K562 (cell line): Measurements from ENCODE around the gene SRCAP. TPM values are rescaled to one million over a fixed set of nuclear protein-coding genes. Genes with fewer than 3 reads are reported as not detected.

Experiments
- JUN ChIP-seq, 2 experiments: sonication (generic) in 1 of 2; formaldehyde crosslinking in 1 of 2; IDR thresholded peaks; 2 replicates each; pipeline versions ENCODE4 v1.6.1 to v1.8.0; 2012 to 2022; ENCODE audit warnings: borderline replicate concordance in 2 of 2, mild to moderate bottlenecking in 2 of 2, improper control_type of control experiment in 1 of 2, low read depth in 1 of 2, low read length in 1 of 2, missing genetic modification reagents in 1 of 2
- MYC ChIP-seq, 2 experiments: fragments of 250-450 bp in 1 of 2; sonication (Bioruptor Pico) in 1 of 2; IDR thresholded peaks; 2 replicates each; pipeline versions ENCODE4 v1.5.1 to v1.6.1; 2012 to 2021; ENCODE audit warnings: low read depth in 2 of 2, borderline replicate concordance in 1 of 2, improper control_type of control experiment in 1 of 2, low read length in 1 of 2, mild to moderate bottlenecking in 1 of 2, moderate library complexity in 1 of 2
- NONO ChIP-seq, 2 experiments: fragments of 200-400 bp in 1 of 2; fragments of 450-650 bp in 1 of 2; formaldehyde crosslinking in 1 of 2; IDR thresholded peaks; 2 replicates each; pipeline ENCODE4 v1.6.1; 2017; ENCODE audit warnings: low read depth in 2 of 2, mild to moderate bottlenecking in 2 of 2, moderate library complexity in 2 of 2, low read length in 1 of 2
- POLR2G ChIP-seq: fragments of 200-400 bp; formaldehyde crosslinking; IDR thresholded peaks from 2 replicates; pipeline ENCODE4 v1.6.1; 2017; ENCODE audit warnings: low read depth, mild to moderate bottlenecking, antibody characterized with exemption, low read length, moderate library complexity
- PTRF ChIP-seq: fragments of 450-650 bp; IDR thresholded peaks from 2 replicates; pipeline ENCODE4 v1.6.1; 2016; ENCODE audit warnings: mild to moderate bottlenecking, missing genetic modification characterization, missing compliant biosample characterization
- RBFOX2 ChIP-seq: fragments of 200-400 bp; formaldehyde crosslinking; IDR thresholded peaks from 2 replicates; pipeline ENCODE4 v1.6.1; 2017; ENCODE audit warnings: low read depth, mild to moderate bottlenecking, low read length, moderate library complexity
- SIN3B ChIP-seq: fragments of 450-650 bp; IDR thresholded peaks from 2 replicates; pipeline ENCODE4 v1.6.1; 2017; ENCODE audit warnings: low read depth, mild to moderate bottlenecking, moderate library complexity
- SMAD4 ChIP-seq: fragments of 250-450 bp; sonication (Bioruptor Pico); conservative IDR thresholded peaks from 2 replicates; pipeline ENCODE4 v1.8.0; 2021; ENCODE audit warnings: inconsistent platforms, mild to moderate bottlenecking, moderate library complexity
- ZBTB7A ChIP-seq: IDR thresholded peaks from 2 replicates; pipeline ENCODE4 v1.6.1; 2011; ENCODE audit warnings: low read depth, mild to moderate bottlenecking, low read length, moderate library complexity, borderline replicate concordance; ENCODE audit not compliant: control insufficient read depth
- ZFP36 ChIP-seq: fragments of 150-350 bp; IDR thresholded peaks from 2 replicates; pipeline ENCODE4 v1.6.1; 2018; ENCODE audit warnings: low read length, low read depth; ENCODE audit not compliant: partially characterized antibody
- ZNF24 ChIP-seq: fragments of 450-650 bp; IDR thresholded peaks from 2 replicates; pipeline ENCODE4 v1.6.1; 2016
- ZNF507 ChIP-seq: conservative IDR thresholded peaks from 2 replicates; pipeline ENCODE4 v1.6.1; 2017; ENCODE audit warnings: missing genetic modification characterization, missing compliant biosample characterization
- polyA plus RNA-seq, 8 experiments: library from polyadenylated mRNA; depleted of rRNA in 4 of 8; stranded (reverse) in 5 of 8; unstranded in 3 of 8; fragments of >200 nt; fragmentation: Nextera tagmentation in 2 of 8; fragmentation: Illumina TruSeq in 1 of 8; extraction: Ambion mirVana in 2 of 8; extraction: Trizol in 1 of 8; gene quantifications; 2 replicates each; pipeline versions ENCODE4 v1.2.1 to v1.2.3, GENCODE V29; 2011 to 2014; ENCODE audit warnings: inconsistent platforms in 1 of 8, missing spikeins in 1 of 8
- total RNA-seq, 7 experiments: library from RNA; depleted of rRNA in 6 of 7; stranded (reverse); fragments of >200 nt in 6 of 7; fragmentation: Illumina TruSeq in 2 of 7; extraction: Trizol in 2 of 7; gene quantifications; 2 replicates each; pipeline versions ENCODE4 v1.2.1 to v1.2.3, GENCODE V29; 2011 to 2021; ENCODE audit warnings: low replicate concordance in 1 of 7
- TF ChIP-seq, protein P1 (sequence below): fragments of 200-800 bp; sonication (Bioruptor generic); IDR thresholded peaks from 2 replicates; pipeline ENCODE4 v1.6.1; 2017; ENCODE audit warnings: missing genetic modification characterization, missing compliant biosample characterization
- TF ChIP-seq, protein P2 (sequence below): fragments of 450-650 bp; formaldehyde crosslinking; IDR thresholded peaks from 2 replicates; pipeline ENCODE4 v1.4.0; 2022; ENCODE audit warnings: missing genetic modification characterization
- TF ChIP-seq, protein P3 (sequence below), 3 experiments: fragments of 200-800 bp in 1 of 3; sonication (Bioruptor generic) in 1 of 3; sonication (generic) in 1 of 3; formaldehyde crosslinking in 1 of 3; IDR thresholded peaks; 2 replicates each; pipeline versions ENCODE4 v1.6.1 to v1.8.0; 2016 to 2022; ENCODE audit warnings: mild to moderate bottlenecking in 2 of 3, missing compliant biosample characterization in 2 of 3, missing genetic modification characterization in 2 of 3, missing genetic modification reagents in 1 of 3
- TF ChIP-seq, protein P4 (sequence below): fragments of 200-800 bp; sonication (Bioruptor generic); IDR thresholded peaks from 2 replicates; pipeline ENCODE4 v1.6.1; 2017; ENCODE audit warnings: missing genetic modification characterization, missing compliant biosample characterization
- TF ChIP-seq, protein P5 (sequence below): fragments of 450-650 bp; IDR thresholded peaks from 2 replicates; pipeline ENCODE4 v1.6.1; 2016; ENCODE audit warnings: antibody characterized with exemption

SRCAP gene
- total and polyA plus RNA-seq, 9 of the 15 experiments (the other 6 are each of a cell fraction or from before 2014, with no cell fraction given) = 0.21 to 62.6 (median 5.8) TPM

DNA sequence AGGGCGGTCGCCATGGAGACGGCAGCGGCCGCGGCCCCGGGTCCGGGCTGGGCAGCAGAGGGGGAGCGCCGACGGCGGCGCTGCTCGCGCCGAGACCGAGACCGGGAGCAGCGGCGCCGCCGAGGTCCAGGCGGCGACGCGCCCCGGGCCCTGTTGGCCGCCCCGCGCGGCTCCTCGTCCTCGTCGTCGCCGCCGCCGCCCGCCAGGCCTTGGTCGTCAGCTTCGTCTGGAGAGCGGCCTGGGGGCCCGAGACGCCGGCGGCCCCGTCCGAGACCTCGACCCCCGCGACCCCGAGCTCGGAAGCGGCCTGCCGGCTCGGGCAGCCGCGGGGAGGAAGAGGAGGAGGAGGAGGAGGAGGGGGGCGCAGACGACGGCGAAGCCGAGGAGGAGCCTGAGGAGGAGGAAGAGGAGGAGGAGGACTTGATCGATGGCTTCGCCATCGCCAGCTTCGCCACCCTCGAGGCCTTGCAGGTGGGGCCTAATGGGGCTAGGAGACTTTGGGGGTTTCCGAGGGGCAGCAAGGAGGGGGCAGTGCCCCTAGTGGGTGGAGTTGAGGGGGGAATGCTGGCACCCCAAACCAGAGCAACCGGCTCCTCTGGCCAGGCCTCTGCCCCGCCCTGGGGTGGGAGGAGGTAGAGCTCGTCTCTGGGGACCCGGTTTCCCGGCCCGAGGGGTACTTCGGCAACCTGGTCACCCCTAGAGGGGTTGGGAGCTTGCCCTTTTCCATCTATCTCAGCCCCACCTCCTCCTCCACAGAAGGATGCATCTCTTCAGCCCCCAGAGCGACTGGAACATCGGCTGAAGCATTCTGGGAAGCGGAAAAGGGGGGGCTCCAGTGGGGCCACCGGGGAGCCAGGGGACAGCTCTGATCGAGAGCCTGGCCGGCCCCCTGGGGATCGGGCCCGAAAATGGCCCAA lies 39.2 kb upstream of the SRCAP start (continued):
- TF ChIP-seq, protein P1, sequence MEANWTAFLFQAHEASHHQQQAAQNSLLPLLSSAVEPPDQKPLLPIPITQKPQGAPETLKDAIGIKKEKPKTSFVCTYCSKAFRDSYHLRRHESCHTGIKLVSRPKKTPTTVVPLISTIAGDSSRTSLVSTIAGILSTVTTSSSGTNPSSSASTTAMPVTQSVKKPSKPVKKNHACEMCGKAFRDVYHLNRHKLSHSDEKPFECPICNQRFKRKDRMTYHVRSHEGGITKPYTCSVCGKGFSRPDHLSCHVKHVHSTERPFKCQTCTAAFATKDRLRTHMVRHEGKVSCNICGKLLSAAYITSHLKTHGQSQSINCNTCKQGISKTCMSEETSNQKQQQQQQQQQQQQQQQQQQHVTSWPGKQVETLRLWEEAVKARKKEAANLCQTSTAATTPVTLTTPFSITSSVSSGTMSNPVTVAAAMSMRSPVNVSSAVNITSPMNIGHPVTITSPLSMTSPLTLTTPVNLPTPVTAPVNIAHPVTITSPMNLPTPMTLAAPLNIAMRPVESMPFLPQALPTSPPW = peak; percentile 77
- TF ChIP-seq, protein P2, sequence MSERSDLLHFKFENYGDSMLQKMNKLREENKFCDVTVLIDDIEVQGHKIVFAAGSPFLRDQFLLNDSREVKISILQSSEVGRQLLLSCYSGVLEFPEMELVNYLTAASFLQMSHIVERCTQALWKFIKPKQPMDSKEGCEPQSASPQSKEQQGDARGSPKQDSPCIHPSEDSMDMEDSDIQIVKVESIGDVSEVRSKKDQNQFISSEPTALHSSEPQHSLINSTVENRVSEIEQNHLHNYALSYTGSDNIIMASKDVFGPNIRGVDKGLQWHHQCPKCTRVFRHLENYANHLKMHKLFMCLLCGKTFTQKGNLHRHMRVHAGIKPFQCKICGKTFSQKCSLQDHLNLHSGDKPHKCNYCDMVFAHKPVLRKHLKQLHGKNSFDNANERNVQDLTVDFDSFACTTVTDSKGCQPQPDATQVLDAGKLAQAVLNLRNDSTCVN (CRISPR knock-in tag) = no peak
- TF ChIP-seq MYC (IDR thresholded peaks at IDR 0.05; ENCODE audit: low read depth, low read length) (no peak), MYC (CRISPR knock-in tag; IDR thresholded peaks at IDR 0.05; ENCODE audit: borderline replicate concordance, low read depth) (0 out of 2 replicates have a peak, but pooled peaks have one; percentile 38), SIN3B (0 out of 2 replicates have a peak, but pooled peaks have one; percentile 5), PTRF (no peak), ZBTB7A (0 out of 2 replicates have a peak, but pooled peaks have one; percentile 25), ZNF507 (tag) (no peak), RBFOX2 (peak; percentile 60), ZFP36 (no peak), NONO (IDR thresholded peaks at IDR 0.05; ENCODE audit: low read depth in 2 of 2, low read length in 1 of 2) (peak in 1 of 2 experiments; percentile 5; a peak in 1 of 4 replicates), ZNF24 (0 out of 2 replicates have a peak, but pooled peaks have one; percentile 3), POLR2G (peak; percentile 4; the same call in 1 of the 2 replicates), SMAD4 (peak; percentile 41; the same call in 1 of the 2 replicates), JUN (IDR thresholded peaks at IDR 0.05; ENCODE audit: borderline replicate concordance, low read depth, low read length) (no peak), JUN (CRISPR knock-in tag; IDR thresholded peaks at IDR 0.05; ENCODE audit: borderline replicate concordance) (no peak)
- TF ChIP-seq, protein P3, sequence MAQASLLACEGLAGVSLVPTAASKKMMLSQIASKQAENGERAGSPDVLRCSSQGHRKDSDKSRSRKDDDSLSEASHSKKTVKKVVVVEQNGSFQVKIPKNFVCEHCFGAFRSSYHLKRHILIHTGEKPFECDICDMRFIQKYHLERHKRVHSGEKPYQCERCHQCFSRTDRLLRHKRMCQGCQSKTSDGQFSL (CRISPR knock-in tag; IDR thresholded peaks at IDR 0.05) = no peak
- TF ChIP-seq, protein P3 (tag; IDR thresholded peaks at IDR 0.05) = peak in 1 of 2 experiments; percentile 29; a peak in 1 of 4 replicates
- TF ChIP-seq, protein P4, sequence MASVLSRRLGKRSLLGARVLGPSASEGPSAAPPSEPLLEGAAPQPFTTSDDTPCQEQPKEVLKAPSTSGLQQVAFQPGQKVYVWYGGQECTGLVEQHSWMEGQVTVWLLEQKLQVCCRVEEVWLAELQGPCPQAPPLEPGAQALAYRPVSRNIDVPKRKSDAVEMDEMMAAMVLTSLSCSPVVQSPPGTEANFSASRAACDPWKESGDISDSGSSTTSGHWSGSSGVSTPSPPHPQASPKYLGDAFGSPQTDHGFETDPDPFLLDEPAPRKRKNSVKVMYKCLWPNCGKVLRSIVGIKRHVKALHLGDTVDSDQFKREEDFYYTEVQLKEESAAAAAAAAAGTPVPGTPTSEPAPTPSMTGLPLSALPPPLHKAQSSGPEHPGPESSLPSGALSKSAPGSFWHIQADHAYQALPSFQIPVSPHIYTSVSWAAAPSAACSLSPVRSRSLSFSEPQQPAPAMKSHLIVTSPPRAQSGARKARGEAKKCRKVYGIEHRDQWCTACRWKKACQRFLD (CRISPR knock-in tag) = 0 out of 2 replicates have a peak, but pooled peaks have one; percentile 21
- TF ChIP-seq, protein P5, sequence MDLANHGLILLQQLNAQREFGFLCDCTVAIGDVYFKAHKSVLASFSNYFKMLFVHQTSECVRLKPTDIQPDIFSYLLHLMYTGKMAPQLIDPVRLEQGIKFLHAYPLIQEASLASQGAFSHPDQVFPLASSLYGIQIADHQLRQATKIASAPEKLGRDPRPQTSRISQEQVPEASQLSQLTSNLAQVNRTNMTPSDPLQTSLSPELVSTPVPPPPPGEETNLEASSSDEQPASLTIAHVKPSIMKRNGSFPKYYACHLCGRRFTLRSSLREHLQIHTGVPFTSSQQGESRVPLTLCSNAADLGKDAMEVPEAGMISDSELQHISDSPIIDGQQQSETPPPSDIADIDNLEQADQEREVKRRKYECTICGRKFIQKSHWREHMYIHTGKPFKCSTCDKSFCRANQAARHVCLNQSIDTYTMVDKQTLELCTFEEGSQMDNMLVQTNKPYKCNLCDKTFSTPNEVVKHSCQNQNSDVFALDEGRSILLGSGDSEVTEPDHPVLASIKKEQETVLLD = no peak
